Skeletal muscle tissue (tissue), 4 donors: ENCODE measurements around the gene FCRLB. TPM values are rescaled to one million over a fixed set of nuclear protein-coding genes. Genes with fewer than 3 reads are reported as not detected.
"Not testable (repeated sequence)": the region's sequence is repeated elsewhere in the genome, so short reads cannot be mapped to it uniquely, and the experiment has no call there.

Experiments
- H3K27ac ChIP-seq: one replicate; pipeline ENCODE4 v1.7.0; 2013; ENCODE audit warnings: mild to moderate bottlenecking, low read depth, low read length, inconsistent platforms
- H3K27me3 ChIP-seq, 3 donors: one replicate each; pipeline ENCODE4 v1.7.0; 2013; ENCODE audit warnings: low read length in 3 of 3; ENCODE audit not compliant: control insufficient read depth in 3 of 3, insufficient read depth in 3 of 3
- H3K36me3 ChIP-seq, 3 donors: one replicate each; pipeline ENCODE4 v1.7.0; 2013; ENCODE audit warnings: low read length in 3 of 3; ENCODE audit not compliant: control insufficient read depth in 3 of 3, insufficient read depth in 3 of 3
- H3K4me1 ChIP-seq, 3 donors: one replicate each; pipeline ENCODE4 v1.7.0; 2013; ENCODE audit warnings: low read length in 3 of 3, mild to moderate bottlenecking in 3 of 3; ENCODE audit not compliant: control insufficient read depth in 3 of 3, insufficient read depth in 3 of 3
- H3K4me3 ChIP-seq, 3 donors: one replicate each; pipeline ENCODE4 v1.7.0; 2013; ENCODE audit warnings: low read length in 3 of 3
- H3K9ac ChIP-seq, 3 donors: one replicate each; pipeline ENCODE4 v1.7.0; 2013; ENCODE audit warnings: low read length in 3 of 3, mild to moderate bottlenecking in 3 of 3, moderate library complexity in 2 of 3, low read depth in 1 of 3
- H3K9me3 ChIP-seq, 3 donors: one replicate each; pipeline ENCODE4 v1.7.0; 2013; ENCODE audit warnings: low read length in 3 of 3; ENCODE audit not compliant: control insufficient read depth in 3 of 3
- total RNA-seq: library from RNA; depleted of rRNA; stranded (reverse); fragments of >200 nt; gene quantifications from one replicate; pipeline ENCODE4 v1.2.3, GENCODE V29; 2014
- donor health status: Osteomylitis.

The FCRLB gene
- total RNA-seq, 1 donor from 2014 or later = 1.0 TPM

DNA sequence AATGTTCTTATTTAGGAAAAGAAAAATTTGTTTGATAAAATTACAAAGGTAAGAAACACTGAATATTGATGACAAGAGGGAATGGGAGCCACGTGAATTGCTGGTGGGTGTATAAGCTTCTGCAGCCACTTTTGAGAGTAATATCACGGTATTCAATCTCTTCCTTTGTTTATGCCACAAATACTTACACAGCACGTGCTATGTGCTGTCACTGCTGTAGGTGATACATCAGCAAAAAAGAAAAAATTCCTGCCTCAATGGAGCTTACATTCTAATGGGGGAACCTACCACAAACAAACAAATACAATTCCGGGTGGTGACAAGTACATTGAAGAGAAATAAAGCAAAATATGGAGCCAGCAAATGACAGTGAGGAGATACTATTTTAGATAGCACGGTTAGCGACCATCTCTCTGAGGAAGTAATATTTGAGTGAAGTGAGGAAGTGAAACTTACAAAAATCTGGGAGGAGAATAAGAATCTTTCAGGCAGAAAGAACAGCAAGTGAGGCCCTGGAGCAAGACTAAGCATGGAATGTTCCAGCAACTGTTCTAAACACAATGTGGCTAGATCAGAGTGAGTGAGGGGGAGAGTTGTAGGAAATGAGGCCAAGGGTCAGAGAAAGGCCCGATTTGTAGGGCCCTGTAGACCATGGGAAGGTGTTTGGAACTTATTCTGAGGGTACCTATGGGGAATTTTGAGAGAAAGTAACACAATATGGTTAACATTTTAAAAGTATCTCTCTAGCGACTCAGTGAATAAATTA lies 2.6 kb upstream of the FCRLB start:
- Histone ChIP-seq H3K9me3 (no peaks in the 10 kb centered on the region), H3K27me3 (peaks cover 10 to 16% (median 16%) of the 10 kb centered on the region in 3 donors), H3K4me1 (no peaks in the 10 kb centered on the region), H3K27ac (no peak overlapping the region), H3K36me3 (no peaks in the 10 kb centered on the region), H3K9ac (no peak overlapping the region), H3K4me3 (no peak overlapping the region)

DNA sequence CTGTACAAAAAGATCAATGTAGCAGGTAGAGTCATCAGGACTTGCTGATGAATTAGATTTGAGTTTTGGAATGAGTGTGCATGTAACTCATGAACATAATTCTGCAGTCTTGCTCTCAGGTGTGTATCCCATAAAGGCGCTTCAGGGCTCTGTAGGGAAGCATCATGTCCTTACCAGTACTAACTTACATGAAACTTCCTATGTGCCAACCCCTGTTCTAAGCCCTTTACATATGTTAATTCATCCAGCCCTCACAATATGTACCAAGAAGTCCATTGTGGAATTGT lies 2.1 kb upstream of the FCRLB start:
- H3K9me3 ChIP-seq = no peaks in the 10 kb centered on the region
- H3K36me3 ChIP-seq = no peaks in the 10 kb centered on the region
- H3K4me3 ChIP-seq = no peak overlapping the region
- peaks cover 11 to 18% (median 17%) of the 10 kb centered on the region in 3 donors for H3K27me3 ChIP-seq
- no peak overlapping the region for H3K9ac ChIP-seq
- no peaks in the 10 kb centered on the region for H3K4me1 ChIP-seq
- no peak overlapping the region for H3K27ac ChIP-seq

DNA sequence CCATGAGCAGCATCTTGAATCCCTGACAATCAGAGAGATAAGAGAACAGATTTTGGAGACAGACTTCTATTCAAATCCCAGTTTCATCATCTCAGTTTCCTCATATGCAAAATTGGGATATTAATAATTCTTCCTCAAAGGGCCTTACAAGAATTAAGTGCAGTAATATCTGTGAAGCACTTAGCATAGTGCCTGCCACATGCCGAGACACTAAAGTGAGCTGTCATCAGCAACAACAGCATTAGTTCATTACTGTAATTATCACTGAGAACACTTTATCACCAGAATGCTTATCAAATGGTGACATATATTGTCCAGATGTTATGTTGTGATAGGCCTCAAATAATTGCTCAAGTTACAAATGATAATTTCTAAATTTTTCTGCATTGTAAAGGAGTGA lies 922 bp upstream of the FCRLB start:
- peaks cover 11 to 26% (median 25%) of the 10 kb centered on the region in 3 donors for H3K27me3 ChIP-seq
- no peak overlapping the region for H3K27ac ChIP-seq
- peaks cover 0 to 2% (median under 1%) of the 10 kb centered on the region in 3 donors for H3K4me1 ChIP-seq
- H3K9ac ChIP-seq = no peak overlapping the region
- H3K9me3 ChIP-seq = no peaks in the 10 kb centered on the region
- no peak overlapping the region for H3K4me3 ChIP-seq
- H3K36me3 ChIP-seq = no peaks in the 10 kb centered on the region

DNA sequence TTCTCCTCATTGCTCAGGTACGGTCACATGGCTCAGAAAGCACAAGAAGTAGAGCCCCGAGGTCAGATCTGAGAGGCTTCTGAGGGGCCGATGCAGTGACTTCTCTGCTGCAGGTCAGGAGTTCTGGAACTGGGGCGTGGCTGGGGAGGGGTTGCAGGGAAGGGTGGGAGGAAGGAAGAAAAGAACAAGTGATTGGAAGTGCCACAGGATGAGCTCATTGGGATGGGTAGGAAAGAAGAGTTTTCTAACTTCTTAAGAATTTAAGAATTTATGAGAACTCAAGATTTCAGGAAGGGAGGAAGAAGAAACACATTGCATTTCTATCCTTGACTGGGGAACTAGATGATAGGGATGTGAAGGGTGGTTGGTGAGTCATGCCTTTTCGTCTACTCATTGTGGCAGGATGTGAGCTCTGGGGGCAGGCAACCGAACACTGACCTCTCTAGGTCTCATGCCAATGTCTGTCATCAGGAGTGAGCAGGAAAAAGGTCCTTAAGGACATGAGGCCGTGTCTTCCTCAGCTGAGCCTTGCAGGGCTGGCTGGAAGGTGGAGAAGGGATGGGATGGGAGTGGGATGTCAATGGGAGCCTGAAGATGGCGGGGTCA lies 497 bp downstream of the FCRLB start:
- Histone ChIP-seq H3K36me3 (no peaks in the 10 kb centered on the region), H3K4me1 (peaks cover 8 to 16% (median 8%) of the 10 kb centered on the region in 3 donors), H3K9me3 (no peaks in the 10 kb centered on the region), H3K4me3 (no peak overlapping the region), H3K9ac (no peak overlapping the region), H3K27ac (no peak overlapping the region), H3K27me3 (peaks cover 11 to 38% (median 36%) of the 10 kb centered on the region in 3 donors)

DNA sequence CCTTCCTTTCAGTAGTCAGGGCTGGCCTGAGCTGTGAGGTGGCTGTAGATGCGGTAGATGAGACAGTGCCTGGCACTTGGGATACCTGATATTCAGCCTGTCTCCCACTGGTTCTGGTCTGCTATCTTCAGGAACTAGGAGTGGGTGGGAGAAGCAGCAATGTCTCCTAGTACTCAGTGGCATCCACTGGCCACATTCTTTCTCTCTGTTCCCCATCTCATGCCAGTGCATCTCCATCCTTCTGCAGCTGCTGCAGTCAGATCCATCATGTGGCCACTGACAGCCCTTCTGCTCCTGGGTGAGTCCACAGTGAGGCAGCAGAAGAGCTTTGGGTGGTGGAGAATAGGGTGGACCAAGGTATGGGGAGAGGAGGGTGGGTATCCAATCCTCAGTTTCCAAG lies 1.1 kb downstream of the FCRLB start:
- no peak overlapping the region for H3K4me3 ChIP-seq
- no peaks in the 10 kb centered on the region for H3K36me3 ChIP-seq
- H3K27me3 ChIP-seq = peaks cover 11 to 40% (median 37%) of the 10 kb centered on the region in 3 donors
- H3K4me1 ChIP-seq = peaks cover 8 to 19% (median 10%) of the 10 kb centered on the region in 3 donors
- no peaks in the 10 kb centered on the region for H3K9me3 ChIP-seq
- H3K27ac ChIP-seq = no peak overlapping the region
- no peak overlapping the region for H3K9ac ChIP-seq

DNA sequence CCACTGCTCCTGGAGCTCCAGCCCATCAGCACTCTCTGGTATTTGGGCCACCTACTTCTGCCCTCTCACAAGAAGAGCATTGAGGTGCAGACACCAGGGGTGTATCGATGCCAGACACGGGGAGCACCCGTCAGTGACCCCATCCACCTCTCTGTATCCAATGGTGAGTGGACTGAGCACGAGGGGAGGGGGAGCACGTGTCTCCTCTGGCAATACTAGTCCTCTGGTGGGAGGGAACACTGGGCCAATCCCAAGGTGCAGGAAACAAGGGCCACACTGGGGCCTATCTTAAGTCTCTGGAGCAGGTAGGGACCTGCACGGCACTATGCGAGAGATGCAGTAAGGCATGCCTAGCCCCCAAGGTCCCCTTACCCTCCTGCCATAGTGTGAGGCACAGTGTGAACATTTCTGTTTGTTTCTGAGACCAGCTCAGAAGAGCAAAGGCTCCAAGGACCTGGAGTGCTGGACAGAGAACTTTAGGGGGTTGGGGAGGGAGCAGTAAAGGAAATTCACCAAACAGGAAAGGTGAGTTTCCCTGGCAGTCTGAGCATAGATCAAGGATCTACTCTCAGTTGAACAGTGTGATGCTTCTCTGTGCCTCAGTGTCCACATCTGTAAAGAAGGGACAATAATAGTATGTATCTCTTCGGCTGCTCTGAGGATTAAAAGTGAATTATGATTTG lies 2.3 kb downstream of the FCRLB start:
- Histone ChIP-seq H3K9ac (no peak overlapping the region), H3K4me3 (no peak overlapping the region), H3K4me1 (peaks cover 8 to 22% (median 10%) of the 10 kb centered on the region in 3 donors), H3K9me3 (no peaks in the 10 kb centered on the region), H3K27me3 (peaks cover 11 to 43% (median 42%) of the 10 kb centered on the region in 3 donors), H3K27ac (no peak overlapping the region), H3K36me3 (no peaks in the 10 kb centered on the region)

DNA sequence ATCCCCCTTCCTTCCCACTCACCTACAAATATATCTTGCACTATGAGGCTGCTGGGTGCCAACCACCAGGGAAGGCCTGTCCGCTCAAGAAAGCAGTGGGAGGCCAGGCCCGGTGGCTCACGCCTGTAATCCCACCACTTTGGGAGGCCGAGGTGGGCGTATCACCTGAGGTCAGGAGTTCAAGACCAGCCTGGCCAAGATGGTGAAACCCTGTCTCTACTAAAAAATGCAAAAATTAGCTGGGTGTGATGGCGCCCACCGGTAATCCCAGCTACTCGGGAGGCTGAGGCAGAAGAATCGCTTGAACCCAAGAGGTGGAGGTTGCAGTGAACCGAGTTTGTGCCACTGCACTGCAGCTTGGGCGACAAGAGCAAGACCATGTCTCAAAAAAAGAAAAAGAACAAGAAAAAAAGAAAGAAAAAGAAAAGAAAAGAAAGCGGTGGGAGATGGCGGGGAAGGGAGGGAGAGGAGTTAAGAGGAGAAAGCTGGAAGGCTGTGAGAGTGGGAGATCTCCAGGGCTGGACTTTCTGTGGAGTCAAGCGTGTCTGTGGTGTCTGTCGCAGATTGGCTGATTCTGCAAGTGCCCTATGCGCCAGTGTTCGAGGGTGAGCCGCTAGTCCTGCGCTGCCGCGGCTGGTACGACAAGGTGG lies 4.0 kb downstream of the FCRLB start:
- H3K27ac ChIP-seq, H3K9me3 ChIP-seq, H3K36me3 ChIP-seq: not testable (repeated sequence)
- Histone ChIP-seq H3K27me3 (peaks cover 11 to 47% (median 43%) of the 10 kb centered on the region in 3 donors), H3K9ac (peak overlapping the region; percentile 70 to 83 (median 71)), H3K4me3 (peak overlapping the region; percentile 76 to 93 (median 83)), H3K4me1 (peaks cover 8 to 22% (median 10%) of the 10 kb centered on the region in 3 donors)

DNA sequence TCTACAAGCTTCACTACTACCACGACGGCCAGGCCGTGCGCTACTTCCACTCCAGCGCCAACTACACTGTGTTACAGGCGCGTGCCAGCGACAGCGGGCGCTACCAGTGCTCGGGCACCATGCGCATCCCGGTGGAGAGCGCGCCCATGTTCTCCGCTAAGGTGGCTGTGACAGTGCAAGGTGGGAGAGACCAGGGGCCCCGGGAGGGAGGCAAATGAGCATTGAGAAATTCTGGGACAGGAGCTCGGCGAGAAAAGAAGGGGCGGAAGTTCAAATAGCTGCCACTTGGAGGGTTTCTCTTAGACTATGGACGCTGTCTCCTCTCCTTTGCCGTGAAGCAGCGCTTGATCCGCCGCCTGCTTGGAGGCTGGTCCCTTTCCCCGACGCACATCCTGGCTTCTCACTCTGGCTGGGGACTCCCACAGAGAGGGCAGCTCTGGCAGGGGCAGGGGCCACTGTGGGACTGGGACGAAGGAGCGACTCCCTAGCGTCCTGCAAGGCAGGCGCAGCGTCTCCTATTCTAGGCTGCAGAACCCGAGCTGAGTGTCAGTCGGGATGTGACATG lies 4.6 kb downstream of the FCRLB start:
- no peaks in the 10 kb centered on the region for H3K9me3 ChIP-seq
- peaks cover 11 to 47% (median 42%) of the 10 kb centered on the region in 3 donors for H3K27me3 ChIP-seq
- peak overlapping the region; percentile 76 to 93 (median 83) for H3K4me3 ChIP-seq
- no peaks in the 10 kb centered on the region for H3K36me3 ChIP-seq
- peak overlapping the region; percentile 60 for H3K27ac ChIP-seq
- peaks cover 8 to 22% (median 10%) of the 10 kb centered on the region in 3 donors for H3K4me1 ChIP-seq
- peak overlapping the region; percentile 70 to 83 (median 71) for H3K9ac ChIP-seq

DNA sequence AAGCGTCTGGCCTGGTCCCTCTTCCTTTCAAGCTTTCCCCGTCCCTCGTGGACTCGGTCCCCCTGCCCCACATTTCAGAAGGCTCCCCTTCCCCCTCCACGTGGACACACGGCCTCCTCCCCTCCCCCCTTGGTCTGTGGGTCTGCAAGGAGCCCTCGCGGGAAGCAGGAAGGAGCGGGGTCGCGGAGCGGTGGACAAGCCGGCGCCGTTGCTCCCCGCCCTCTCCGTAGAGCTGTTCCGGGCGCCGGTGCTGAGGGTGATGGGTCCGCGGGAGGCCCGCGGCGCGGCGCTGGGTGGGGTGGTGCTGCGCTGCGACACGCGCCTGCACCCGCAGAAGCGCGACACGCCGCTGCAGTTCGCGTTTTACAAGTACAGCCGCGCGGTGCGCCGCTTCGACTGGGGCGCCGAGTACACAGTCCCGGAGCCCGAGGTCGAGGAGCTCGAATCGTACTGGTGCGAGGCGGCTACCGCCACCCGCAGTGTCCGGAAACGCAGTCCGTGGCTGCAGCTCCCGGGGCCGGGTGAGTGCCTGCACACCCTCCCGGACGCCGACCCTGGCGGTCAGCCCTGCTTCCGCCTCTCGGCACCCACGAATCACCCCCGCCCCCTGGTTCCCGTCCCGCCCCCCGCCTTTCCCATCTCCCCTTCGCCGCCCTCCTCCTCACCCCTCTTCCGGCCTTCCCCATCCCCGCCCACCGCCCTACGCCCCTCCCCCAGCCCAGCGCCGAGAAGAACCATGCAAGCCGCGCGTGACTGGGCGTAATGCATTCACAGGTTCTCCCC lies 5.3 kb downstream of the FCRLB start:
- peak overlapping the region; percentile 70 to 83 (median 79) for H3K9ac ChIP-seq
- no peaks in the 10 kb centered on the region for H3K9me3 ChIP-seq
- H3K27ac ChIP-seq = peak overlapping the region; percentile 68
- peaks cover 11 to 47% (median 41%) of the 10 kb centered on the region in 3 donors for H3K27me3 ChIP-seq
- no peaks in the 10 kb centered on the region for H3K36me3 ChIP-seq
- H3K4me1 ChIP-seq = peaks cover 8 to 22% (median 10%) of the 10 kb centered on the region in 3 donors
- peak overlapping the region; percentile 76 to 93 (median 83) for H3K4me3 ChIP-seq
